ENCODE data around the gene PAGE2B. TPM values are rescaled to one million over a fixed set of nuclear protein-coding genes. Genes with fewer than 3 reads are reported as not detected.

PAGE2B gene
- total RNA-seq, 1 experiment from 2014 or later = 0.94 TPM

DNA sequence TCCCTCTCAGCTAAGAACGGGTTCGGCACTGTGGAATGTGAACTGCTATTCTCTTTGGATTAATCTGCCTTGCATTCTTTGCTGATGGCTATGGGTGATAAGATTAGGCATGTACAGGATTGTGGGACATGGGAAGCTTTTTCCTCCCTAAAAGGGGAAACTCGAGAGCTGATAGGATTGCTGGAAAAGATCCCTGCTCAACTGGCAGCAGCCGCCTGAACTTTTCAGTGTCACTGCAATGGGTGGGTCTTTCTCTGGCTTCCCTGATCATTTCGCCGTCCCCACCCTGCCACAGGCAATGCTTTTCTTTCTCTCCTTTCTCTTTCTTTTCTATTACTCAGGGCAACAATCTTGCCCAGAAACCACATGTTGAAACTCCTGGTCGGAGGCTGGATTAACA lies 34.5 kb downstream of the PAGE2B start:
- no peaks in the 10 kb centered on the region for H3K4me1 Mint-ChIP-seq
- H3K4me3 Mint-ChIP-seq = no peak overlapping the region
- ChIA-PET POLR2A (no interaction called here), CTCF (no interaction called here)
- no peak overlapping the region for H3K27ac Mint-ChIP-seq
- no peak for DNase-seq (ENCODE audit: low spot score)
- TF ChIP-seq SMAD3 (CRISPR knock-in tag; IDR thresholded peaks at IDR 0.05; ENCODE audit: borderline replicate concordance) = no peak
- TF ChIP-seq, protein P1, sequence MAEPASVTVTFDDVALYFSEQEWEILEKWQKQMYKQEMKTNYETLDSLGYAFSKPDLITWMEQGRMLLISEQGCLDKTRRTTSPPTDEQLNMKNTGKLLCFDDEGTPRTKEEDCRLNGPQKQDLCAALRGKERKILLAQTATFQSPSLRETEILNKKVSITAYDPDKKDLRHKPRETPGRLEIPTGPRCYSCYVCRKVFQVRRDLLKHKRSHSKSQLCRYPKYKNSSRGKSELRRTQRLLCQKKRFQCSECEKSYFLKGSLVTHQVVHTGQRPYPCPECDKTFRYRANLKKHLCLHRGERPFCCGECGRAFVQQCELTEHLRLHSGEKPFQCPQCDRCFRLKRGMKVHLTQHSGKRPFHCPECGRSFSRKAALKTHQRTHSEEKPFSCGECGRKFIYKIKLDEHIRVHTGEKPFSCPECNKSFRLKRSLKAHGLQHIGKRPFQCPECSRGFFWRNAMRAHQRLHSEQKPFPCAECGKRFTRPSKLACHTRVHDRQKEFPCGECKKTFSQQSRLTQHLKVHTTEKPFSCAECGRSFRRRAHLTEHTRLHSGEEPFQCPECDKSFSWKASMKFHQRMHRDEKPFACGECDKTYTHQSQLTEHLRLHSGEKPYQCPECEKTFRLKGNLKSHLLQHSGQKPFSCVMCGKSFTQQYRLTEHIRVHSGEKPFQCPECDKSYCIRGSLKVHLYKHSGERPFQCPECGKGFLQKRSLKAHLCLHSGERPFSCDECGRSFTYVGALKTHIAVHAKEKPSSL (CRISPR knock-in tag; conservative IDR thresholded peaks at IDR 0.05) = no peak
- TF ChIP-seq, protein P2, sequence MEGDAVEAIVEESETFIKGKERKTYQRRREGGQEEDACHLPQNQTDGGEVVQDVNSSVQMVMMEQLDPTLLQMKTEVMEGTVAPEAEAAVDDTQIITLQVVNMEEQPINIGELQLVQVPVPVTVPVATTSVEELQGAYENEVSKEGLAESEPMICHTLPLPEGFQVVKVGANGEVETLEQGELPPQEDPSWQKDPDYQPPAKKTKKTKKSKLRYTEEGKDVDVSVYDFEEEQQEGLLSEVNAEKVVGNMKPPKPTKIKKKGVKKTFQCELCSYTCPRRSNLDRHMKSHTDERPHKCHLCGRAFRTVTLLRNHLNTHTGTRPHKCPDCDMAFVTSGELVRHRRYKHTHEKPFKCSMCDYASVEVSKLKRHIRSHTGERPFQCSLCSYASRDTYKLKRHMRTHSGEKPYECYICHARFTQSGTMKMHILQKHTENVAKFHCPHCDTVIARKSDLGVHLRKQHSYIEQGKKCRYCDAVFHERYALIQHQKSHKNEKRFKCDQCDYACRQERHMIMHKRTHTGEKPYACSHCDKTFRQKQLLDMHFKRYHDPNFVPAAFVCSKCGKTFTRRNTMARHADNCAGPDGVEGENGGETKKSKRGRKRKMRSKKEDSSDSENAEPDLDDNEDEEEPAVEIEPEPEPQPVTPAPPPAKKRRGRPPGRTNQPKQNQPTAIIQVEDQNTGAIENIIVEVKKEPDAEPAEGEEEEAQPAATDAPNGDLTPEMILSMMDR (IDR thresholded peaks at IDR 0.05) = no peak
- TF ChIP-seq ZNF138 (CRISPR knock-in tag; conservative IDR thresholded peaks at IDR 0.05) = no peak
- TF ChIP-seq ZNF219 (CRISPR knock-in tag; IDR thresholded peaks at IDR 0.05; ENCODE audit: borderline replicate concordance) = no peak
- TF ChIP-seq, protein P3, sequence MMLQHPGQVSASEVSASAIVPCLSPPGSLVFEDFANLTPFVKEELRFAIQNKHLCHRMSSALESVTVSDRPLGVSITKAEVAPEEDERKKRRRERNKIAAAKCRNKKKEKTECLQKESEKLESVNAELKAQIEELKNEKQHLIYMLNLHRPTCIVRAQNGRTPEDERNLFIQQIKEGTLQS (CRISPR knock-in tag; conservative IDR thresholded peaks at IDR 0.05) = no peak
- TF ChIP-seq ZNF232 (CRISPR knock-in tag; IDR thresholded peaks at IDR 0.05) = no peak
- TF ChIP-seq, protein P4, sequence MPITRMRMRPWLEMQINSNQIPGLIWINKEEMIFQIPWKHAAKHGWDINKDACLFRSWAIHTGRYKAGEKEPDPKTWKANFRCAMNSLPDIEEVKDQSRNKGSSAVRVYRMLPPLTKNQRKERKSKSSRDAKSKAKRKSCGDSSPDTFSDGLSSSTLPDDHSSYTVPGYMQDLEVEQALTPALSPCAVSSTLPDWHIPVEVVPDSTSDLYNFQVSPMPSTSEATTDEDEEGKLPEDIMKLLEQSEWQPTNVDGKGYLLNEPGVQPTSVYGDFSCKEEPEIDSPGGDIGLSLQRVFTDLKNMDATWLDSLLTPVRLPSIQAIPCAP (CRISPR knock-in tag; IDR thresholded peaks at IDR 0.05) = no peak
- no peak for TF ChIP-seq ZNF671 (CRISPR knock-in tag; IDR thresholded peaks at IDR 0.05)
- H3K36me3 Mint-ChIP-seq = no peaks in the 10 kb centered on the region
- no peaks in the 10 kb centered on the region for H3K9me3 Mint-ChIP-seq
- no peak for ATAC-seq
- H3K27me3 Mint-ChIP-seq (ENCODE audit: low read depth) = peaks cover 7% of the 10 kb centered on the region; the same call in 1 of the 2 replicates

DNA sequence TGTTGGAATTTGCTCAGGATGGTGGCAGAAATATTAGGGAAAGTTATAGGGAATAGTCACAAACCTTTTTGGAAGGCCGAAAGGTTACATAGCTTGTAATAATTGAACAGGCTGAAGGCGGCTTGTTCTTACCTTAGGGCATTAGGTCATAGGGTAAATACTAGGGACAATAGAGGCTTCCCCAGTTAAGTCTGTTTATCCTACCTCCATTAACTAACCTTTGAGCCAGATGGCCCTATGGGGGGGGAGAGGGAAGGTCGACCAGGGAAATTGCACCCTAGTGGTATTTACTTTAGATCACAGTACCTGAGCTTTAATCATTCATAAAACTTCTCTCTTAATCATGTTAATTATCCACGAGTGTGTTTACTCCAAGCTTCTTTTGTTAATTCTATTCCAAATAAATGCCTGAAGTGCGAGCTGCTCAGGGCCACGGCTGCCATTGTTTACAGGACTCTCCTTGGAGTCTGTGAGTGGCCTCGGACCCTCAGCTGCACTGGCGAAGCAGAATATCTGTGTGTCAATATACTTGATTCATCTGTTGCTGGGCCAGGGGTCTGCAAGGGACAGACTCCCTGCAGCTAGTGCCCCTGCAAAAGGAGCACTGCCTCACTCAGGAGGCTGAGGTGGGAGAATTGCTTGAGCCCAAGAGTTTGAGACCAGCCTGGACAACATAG lies 36.9 kb downstream of the PAGE2B start:
- ChIA-PET CTCF (no interaction called here), POLR2A (no interaction called here)
- no peaks in the 10 kb centered on the region for H3K9me3 Mint-ChIP-seq
- no peak overlapping the region for H3K27ac Mint-ChIP-seq
- H3K36me3 Mint-ChIP-seq = no peaks in the 10 kb centered on the region
- H3K27me3 Mint-ChIP-seq (ENCODE audit: low read depth) = peaks cover 5% of the 10 kb centered on the region
- H3K4me3 Mint-ChIP-seq = no peak overlapping the region
- no peaks in the 10 kb centered on the region for H3K4me1 Mint-ChIP-seq
- ATAC-seq = no peak
- no peak for DNase-seq (ENCODE audit: low spot score)
- TF ChIP-seq ZNF138 (CRISPR knock-in tag; conservative IDR thresholded peaks at IDR 0.05) = no peak
- TF ChIP-seq, protein P5, sequence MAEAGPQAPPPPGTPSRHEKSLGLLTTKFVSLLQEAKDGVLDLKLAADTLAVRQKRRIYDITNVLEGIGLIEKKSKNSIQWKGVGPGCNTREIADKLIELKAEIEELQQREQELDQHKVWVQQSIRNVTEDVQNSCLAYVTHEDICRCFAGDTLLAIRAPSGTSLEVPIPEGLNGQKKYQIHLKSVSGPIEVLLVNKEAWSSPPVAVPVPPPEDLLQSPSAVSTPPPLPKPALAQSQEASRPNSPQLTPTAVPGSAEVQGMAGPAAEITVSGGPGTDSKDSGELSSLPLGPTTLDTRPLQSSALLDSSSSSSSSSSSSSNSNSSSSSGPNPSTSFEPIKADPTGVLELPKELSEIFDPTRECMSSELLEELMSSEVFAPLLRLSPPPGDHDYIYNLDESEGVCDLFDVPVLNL (CRISPR knock-in tag; IDR thresholded peaks at IDR 0.05; ENCODE audit: borderline replicate concordance, low read depth) = no peak
- no peak for TF ChIP-seq OVOL2 (CRISPR knock-in tag; IDR thresholded peaks at IDR 0.05; ENCODE audit: borderline replicate concordance)
- TF ChIP-seq, protein P6, sequence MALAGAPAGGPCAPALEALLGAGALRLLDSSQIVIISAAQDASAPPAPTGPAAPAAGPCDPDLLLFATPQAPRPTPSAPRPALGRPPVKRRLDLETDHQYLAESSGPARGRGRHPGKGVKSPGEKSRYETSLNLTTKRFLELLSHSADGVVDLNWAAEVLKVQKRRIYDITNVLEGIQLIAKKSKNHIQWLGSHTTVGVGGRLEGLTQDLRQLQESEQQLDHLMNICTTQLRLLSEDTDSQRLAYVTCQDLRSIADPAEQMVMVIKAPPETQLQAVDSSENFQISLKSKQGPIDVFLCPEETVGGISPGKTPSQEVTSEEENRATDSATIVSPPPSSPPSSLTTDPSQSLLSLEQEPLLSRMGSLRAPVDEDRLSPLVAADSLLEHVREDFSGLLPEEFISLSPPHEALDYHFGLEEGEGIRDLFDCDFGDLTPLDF (CRISPR knock-in tag; IDR thresholded peaks at IDR 0.05) = no peak
- TF ChIP-seq, protein P7, sequence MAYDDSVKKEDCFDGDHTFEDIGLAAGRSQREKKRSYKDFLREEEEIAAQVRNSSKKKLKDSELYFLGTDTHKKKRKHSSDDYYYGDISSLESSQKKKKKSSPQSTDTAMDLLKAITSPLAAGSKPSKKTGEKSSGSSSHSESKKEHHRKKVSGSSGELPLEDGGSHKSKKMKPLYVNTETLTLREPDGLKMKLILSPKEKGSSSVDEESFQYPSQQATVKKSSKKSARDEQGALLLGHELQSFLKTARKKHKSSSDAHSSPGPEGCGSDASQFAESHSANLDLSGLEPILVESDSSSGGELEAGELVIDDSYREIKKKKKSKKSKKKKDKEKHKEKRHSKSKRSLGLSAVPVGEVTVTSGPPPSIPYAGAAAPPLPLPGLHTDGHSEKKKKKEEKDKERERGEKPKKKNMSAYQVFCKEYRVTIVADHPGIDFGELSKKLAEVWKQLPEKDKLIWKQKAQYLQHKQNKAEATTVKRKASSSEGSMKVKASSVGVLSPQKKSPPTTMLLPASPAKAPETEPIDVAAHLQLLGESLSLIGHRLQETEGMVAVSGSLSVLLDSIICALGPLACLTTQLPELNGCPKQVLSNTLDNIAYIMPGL (CRISPR knock-in tag; IDR thresholded peaks at IDR 0.05) = no peak
- no peak for TF ChIP-seq SMAD3 (CRISPR knock-in tag; IDR thresholded peaks at IDR 0.05; ENCODE audit: borderline replicate concordance)
- no peak for TF ChIP-seq FOXK1 (CRISPR knock-in tag; IDR thresholded peaks at IDR 0.05)
- TF ChIP-seq ZNF263 (CRISPR knock-in tag; IDR thresholded peaks at IDR 0.05; ENCODE audit: low read depth) = no peak
- no peak for TF ChIP-seq ESRRA (CRISPR knock-in tag; IDR thresholded peaks at IDR 0.05; ENCODE audit: borderline replicate concordance)
- TF ChIP-seq NR1H2 (CRISPR knock-in tag; IDR thresholded peaks at IDR 0.05) = no peak
- no peak for TF ChIP-seq ZNF219 (CRISPR knock-in tag; IDR thresholded peaks at IDR 0.05; ENCODE audit: borderline replicate concordance)
- TF ChIP-seq, protein P8, sequence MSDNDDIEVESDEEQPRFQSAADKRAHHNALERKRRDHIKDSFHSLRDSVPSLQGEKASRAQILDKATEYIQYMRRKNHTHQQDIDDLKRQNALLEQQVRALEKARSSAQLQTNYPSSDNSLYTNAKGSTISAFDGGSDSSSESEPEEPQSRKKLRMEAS (CRISPR knock-in tag; IDR thresholded peaks at IDR 0.05) = no peak
- TF ChIP-seq, protein P9, sequence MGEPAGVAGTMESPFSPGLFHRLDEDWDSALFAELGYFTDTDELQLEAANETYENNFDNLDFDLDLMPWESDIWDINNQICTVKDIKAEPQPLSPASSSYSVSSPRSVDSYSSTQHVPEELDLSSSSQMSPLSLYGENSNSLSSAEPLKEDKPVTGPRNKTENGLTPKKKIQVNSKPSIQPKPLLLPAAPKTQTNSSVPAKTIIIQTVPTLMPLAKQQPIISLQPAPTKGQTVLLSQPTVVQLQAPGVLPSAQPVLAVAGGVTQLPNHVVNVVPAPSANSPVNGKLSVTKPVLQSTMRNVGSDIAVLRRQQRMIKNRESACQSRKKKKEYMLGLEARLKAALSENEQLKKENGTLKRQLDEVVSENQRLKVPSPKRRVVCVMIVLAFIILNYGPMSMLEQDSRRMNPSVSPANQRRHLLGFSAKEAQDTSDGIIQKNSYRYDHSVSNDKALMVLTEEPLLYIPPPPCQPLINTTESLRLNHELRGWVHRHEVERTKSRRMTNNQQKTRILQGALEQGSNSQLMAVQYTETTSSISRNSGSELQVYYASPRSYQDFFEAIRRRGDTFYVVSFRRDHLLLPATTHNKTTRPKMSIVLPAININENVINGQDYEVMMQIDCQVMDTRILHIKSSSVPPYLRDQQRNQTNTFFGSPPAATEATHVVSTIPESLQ (CRISPR knock-in tag; IDR thresholded peaks at IDR 0.05) = no peak
- no peak for TF ChIP-seq SP1 (CRISPR knock-in tag; conservative IDR thresholded peaks at IDR 0.05)
- no peak for TF ChIP-seq GRHL2 (CRISPR knock-in tag; IDR thresholded peaks at IDR 0.05; ENCODE audit: insufficient replicate concordance, severe bottlenecking)
- TF ChIP-seq NFYB (CRISPR knock-in tag; conservative IDR thresholded peaks at IDR 0.05; ENCODE audit: low read depth) = no peak
- TF ChIP-seq PRRX2 (CRISPR knock-in tag; IDR thresholded peaks at IDR 0.05) = no peak

All from WTC11 (cell line).